HL-60 (cell line): Measurements from ENCODE around the gene OR8A1.

Experiments
- DNase-seq, 2 experiments: peaks; one replicate each; pipeline ENCODE4 v3.0.0-alpha.2; 2010 to 2020; ENCODE audit warnings: low read depth in 1 of 2, low spot score in 1 of 2
- H3K27ac ChIP-seq: fragments of 250-450 bp; sonication (Bioruptor Pico); replicated peaks from 2 replicates; pipeline ENCODE4 v1.5.1; 2020; ENCODE audit warnings: mild to moderate bottlenecking, moderate library complexity
- H3K27me3 ChIP-seq: fragments of 250-450 bp; sonication (Bioruptor Pico); 2 replicates; pipeline ENCODE4 v1.5.1; 2021; ENCODE audit warnings: mild to moderate bottlenecking, moderate library complexity; ENCODE audit not compliant: insufficient read depth, poor library complexity, severe bottlenecking
- H3K4me3 ChIP-seq: replicated peaks from 2 replicates; pipeline ENCODE4 v1.5.1; 2011; ENCODE audit warnings: mild to moderate bottlenecking, control low read depth, low read length; ENCODE audit not compliant: insufficient read depth
- GABPA ChIP-seq: IDR thresholded peaks from 2 replicates; pipeline ENCODE4 v1.6.1; 2012; ENCODE audit warnings: low read depth
- POLR2AphosphoS5 ChIP-seq: IDR thresholded peaks from 2 replicates; pipeline ENCODE4 v1.6.1; 2012; ENCODE audit warnings: low read depth
- SPI1 ChIP-seq: IDR thresholded peaks from 2 replicates; pipeline ENCODE4 v1.6.1; 2012; ENCODE audit warnings: low read depth, mild to moderate bottlenecking, borderline replicate concordance
- TF ChIP-seq, protein P1 (sequence below): IDR thresholded peaks from one replicate; pipeline ENCODE4 v1.5.1; 2011; ENCODE audit warnings: low read length, control low read depth, inconsistent platforms; ENCODE audit not compliant: insufficient read depth
- TF ChIP-seq, protein P2 (sequence below): IDR thresholded peaks from 2 replicates; pipeline ENCODE4 v1.6.1; 2012; ENCODE audit warnings: low read depth; ENCODE audit not compliant: insufficient replicate concordance

OR8A1 gene

DNA sequence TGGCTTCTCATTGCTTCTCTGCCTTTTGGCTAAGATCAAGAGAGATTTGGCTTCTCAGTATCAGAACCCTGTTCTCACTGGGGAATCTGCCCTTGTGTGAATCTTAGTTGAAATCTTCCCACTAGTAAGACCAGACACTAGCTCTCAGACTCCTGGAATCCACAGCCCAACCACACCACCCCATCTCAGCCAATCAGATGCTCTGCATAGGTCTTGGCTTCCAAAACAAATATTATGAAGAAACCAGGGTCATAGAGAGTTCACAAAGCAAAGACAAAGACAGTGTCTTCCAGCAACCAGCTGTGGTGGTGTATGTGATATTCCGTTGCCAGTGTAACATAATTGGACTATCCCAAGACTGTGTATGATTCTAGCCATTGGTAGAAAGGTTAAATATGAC is 31.8 kb upstream of the OR8A1 start:
- TF ChIP-seq POLR2AphosphoS5 (no peak), SPI1 (no peak)
- TF ChIP-seq, protein P1, sequence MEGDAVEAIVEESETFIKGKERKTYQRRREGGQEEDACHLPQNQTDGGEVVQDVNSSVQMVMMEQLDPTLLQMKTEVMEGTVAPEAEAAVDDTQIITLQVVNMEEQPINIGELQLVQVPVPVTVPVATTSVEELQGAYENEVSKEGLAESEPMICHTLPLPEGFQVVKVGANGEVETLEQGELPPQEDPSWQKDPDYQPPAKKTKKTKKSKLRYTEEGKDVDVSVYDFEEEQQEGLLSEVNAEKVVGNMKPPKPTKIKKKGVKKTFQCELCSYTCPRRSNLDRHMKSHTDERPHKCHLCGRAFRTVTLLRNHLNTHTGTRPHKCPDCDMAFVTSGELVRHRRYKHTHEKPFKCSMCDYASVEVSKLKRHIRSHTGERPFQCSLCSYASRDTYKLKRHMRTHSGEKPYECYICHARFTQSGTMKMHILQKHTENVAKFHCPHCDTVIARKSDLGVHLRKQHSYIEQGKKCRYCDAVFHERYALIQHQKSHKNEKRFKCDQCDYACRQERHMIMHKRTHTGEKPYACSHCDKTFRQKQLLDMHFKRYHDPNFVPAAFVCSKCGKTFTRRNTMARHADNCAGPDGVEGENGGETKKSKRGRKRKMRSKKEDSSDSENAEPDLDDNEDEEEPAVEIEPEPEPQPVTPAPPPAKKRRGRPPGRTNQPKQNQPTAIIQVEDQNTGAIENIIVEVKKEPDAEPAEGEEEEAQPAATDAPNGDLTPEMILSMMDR, result no peak
- TF ChIP-seq, protein P2, sequence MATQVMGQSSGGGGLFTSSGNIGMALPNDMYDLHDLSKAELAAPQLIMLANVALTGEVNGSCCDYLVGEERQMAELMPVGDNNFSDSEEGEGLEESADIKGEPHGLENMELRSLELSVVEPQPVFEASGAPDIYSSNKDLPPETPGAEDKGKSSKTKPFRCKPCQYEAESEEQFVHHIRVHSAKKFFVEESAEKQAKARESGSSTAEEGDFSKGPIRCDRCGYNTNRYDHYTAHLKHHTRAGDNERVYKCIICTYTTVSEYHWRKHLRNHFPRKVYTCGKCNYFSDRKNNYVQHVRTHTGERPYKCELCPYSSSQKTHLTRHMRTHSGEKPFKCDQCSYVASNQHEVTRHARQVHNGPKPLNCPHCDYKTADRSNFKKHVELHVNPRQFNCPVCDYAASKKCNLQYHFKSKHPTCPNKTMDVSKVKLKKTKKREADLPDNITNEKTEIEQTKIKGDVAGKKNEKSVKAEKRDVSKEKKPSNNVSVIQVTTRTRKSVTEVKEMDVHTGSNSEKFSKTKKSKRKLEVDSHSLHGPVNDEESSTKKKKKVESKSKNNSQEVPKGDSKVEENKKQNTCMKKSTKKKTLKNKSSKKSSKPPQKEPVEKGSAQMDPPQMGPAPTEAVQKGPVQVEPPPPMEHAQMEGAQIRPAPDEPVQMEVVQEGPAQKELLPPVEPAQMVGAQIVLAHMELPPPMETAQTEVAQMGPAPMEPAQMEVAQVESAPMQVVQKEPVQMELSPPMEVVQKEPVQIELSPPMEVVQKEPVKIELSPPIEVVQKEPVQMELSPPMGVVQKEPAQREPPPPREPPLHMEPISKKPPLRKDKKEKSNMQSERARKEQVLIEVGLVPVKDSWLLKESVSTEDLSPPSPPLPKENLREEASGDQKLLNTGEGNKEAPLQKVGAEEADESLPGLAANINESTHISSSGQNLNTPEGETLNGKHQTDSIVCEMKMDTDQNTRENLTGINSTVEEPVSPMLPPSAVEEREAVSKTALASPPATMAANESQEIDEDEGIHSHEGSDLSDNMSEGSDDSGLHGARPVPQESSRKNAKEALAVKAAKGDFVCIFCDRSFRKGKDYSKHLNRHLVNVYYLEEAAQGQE, result no peak
- no peak overlapping the region for H3K4me3 ChIP-seq
- H3K27ac ChIP-seq, result no peak overlapping the region
- no peaks in the 10 kb centered on the region for H3K27me3 ChIP-seq
- no peak for DNase-seq

DNA sequence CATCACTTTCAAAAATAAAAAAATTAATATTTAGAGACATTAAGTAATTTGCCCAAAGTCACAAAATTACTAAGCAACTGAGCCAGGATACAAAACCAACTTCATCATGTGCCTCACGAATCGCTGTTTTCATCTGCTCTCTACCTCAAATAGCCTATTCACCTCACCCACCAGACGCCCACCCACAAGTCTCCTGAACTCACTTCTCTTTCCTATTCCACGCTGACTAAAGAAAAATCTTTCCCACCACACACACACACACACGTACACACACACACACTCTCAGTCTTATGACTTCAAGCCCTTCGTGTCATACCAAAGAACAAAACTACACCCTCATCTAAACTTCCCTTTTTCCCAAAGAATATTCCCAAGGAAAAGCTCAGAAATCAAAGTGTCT is 28.6 kb upstream of the OR8A1 start:
- DNase-seq, result no peak
- H3K27me3 ChIP-seq, result no peaks in the 10 kb centered on the region
- no peak overlapping the region for H3K4me3 ChIP-seq
- TF ChIP-seq SPI1 (no peak), GABPA (no peak)
- TF ChIP-seq, protein P1, result no peak
- no peak overlapping the region for H3K27ac ChIP-seq

DNA sequence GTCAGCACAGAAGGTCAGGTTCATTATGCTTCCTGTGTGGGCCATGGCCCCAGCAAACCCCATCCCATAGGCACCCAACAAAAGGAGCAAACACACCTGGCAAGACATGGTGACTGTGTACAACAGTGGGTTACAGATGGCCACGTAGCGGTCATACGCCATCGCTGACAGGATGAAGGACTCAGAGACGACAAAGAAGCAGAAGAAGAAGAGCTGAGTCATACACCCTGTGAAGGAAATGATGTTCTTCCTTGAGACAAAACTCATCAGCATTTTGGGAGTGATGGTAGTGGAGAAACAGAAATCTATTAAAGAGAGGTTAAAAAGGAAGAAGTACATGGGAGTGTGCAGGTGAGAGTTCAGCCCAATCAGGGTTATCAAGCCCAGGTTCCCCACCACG is 26.7 kb upstream of the OR8A1 start:
- no peak for TF ChIP-seq POLR2AphosphoS5
- TF ChIP-seq GABPA, result no peak
- TF ChIP-seq, protein P2, result no peak
- TF ChIP-seq, protein P1, result no peak
- TF ChIP-seq SPI1, result no peak
- Histone ChIP-seq H3K27me3 (no peaks in the 10 kb centered on the region), H3K27ac (no peak overlapping the region), H3K4me3 (no peak overlapping the region)
- DNase-seq, result no peak

DNA sequence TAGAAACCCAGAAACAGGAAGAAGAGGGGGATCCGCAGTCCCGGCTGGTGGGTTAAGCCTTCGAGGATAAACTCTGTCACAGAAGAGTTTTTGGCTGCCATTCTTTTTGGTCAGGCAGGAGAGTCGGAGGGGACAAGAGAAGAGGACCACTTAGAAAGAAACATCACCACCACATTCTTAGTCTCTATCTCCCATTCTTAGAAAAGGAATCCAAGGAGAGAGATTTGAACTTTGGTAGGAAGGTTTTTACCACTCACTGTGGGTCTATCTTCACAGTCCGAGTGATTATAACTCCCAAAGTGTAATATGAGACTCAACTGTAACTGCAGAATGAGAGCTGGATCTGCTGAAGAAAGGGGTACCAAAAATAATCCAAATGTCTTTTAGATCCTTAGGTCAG is 26.2 kb upstream of the OR8A1 start, which contains the start of gene OR8B12:
Gene OR8B12, minus strand, starts transcription at position 101 of the 400 bp plus-strand sequence. Its CDS starts 0 bp downstream, at position 101.
- Histone ChIP-seq H3K4me3 (no peak within 1 kb of the TSS), H3K27me3 (no peaks in the 10 kb centered on the region), H3K27ac (no peak within 1 kb of the TSS)
- no peak for DNase-seq
- TF ChIP-seq SPI1, result no peak
- TF ChIP-seq, protein P1, result no peak
- no peak for TF ChIP-seq GABPA
- TF ChIP-seq, protein P2, result no peak
- TF ChIP-seq POLR2AphosphoS5, result no peak
